Erythroblast (primary cell): ENCODE measurements around the gene IL17REL.

ENCODE experiments used
- GATA1 ChIP-seq: IDR thresholded peaks from 2 replicates; pipeline ENCODE4 v1.6.1; 2011; ENCODE audit warnings: low read depth, mild to moderate bottlenecking, control low read depth, low read length, moderate library complexity
- POLR2A ChIP-seq: IDR thresholded peaks from 2 replicates; pipeline ENCODE4 v1.6.1; 2011; ENCODE audit warnings: mild to moderate bottlenecking, low read length

- TF ChIP-seq POLR2A (no peak), GATA1 (no peak)
Observed at GRCh38 chr22:50057278-50058060, 44.9 kb upstream of the IL17REL start.
